ENCODE measurements around the gene CCL4L2.
"Not testable (repeated sequence)": the region's sequence is repeated elsewhere in the genome, so short reads cannot be mapped to it uniquely, and the experiment has no call there.

The CCL4L2 gene

GRCh38 chr17:36210439-36211211 is at the start of gene CCL4L2:
CCL4L2 (plus strand) TSS chr17:36211063.
- not testable (repeated sequence) for DNase-seq (ENCODE audit: low read depth in 2 of 2)

- not testable (repeated sequence) for DNase-seq (ENCODE audit: low read depth in 2 of 2)
Observed at GRCh38 chr17:36168836-36169235, 42.0 kb upstream of the CCL4L2 start.

- DNase-seq (ENCODE audit: low read depth in 2 of 2): not testable (repeated sequence)
Observed at GRCh38 chr17:36176536-36176935, 34.3 kb upstream of the CCL4L2 start, which contains the start of gene TBC1D3B. TBC1D3B (minus strand) TSS chr17:36176636; CDS start chr17:36175050, 1,586 bp downstream.

GRCh38 chr17:36181446-36182175 is 29.3 kb upstream of the CCL4L2 start:
- not testable (repeated sequence) for DNase-seq (ENCODE audit: low read depth in 2 of 2)

- no peak for DNase-seq (ENCODE audit: low read depth in 2 of 2)
Observed at GRCh38 chr17:36182176-36183000, 28.5 kb upstream of the CCL4L2 start.

GRCh38 chr17:36183001-36183971 is 27.6 kb upstream of the CCL4L2 start:
- DNase-seq (ENCODE audit: low read depth in 2 of 2): no peak

GRCh38 chr17:36184023-36184765 is 26.7 kb upstream of the CCL4L2 start:
- DNase-seq (ENCODE audit: low read depth in 2 of 2): no peak

- DNase-seq (ENCODE audit: low read depth in 2 of 2): no peak
Observed at GRCh38 chr17:36185416-36185815, 25.4 kb upstream of the CCL4L2 start.

GRCh38 chr17:36186810-36187763 is 23.8 kb upstream of the CCL4L2 start:
- not testable (repeated sequence) for DNase-seq (ENCODE audit: low read depth in 2 of 2)

- not testable (repeated sequence) for DNase-seq (ENCODE audit: low read depth in 2 of 2)
Observed at GRCh38 chr17:36187943-36188665, 22.8 kb upstream of the CCL4L2 start.

- peak in 1 of 2 donors; percentile 43 for DNase-seq (ENCODE audit: low read depth in 2 of 2)
Observed at GRCh38 chr17:36188891-36189306, 22.0 kb upstream of the CCL4L2 start.

GRCh38 chr17:36189993-36190392 is 20.9 kb upstream of the CCL4L2 start:
- not testable (repeated sequence) for DNase-seq (ENCODE audit: low read depth in 2 of 2)

- DNase-seq (ENCODE audit: low read depth in 2 of 2): not testable (repeated sequence)
Observed at GRCh38 chr17:36190549-36191330, 20.1 kb upstream of the CCL4L2 start.

GRCh38 chr17:36193216-36193775 is 17.6 kb upstream of the CCL4L2 start:
- no peak for DNase-seq (ENCODE audit: low read depth in 2 of 2)

- DNase-seq (ENCODE audit: low read depth in 2 of 2): not testable (repeated sequence)
Observed at GRCh38 chr17:36194147-36194831, 16.6 kb upstream of the CCL4L2 start.

GRCh38 chr17:36194832-36195433 is 15.9 kb upstream of the CCL4L2 start:
- not testable (repeated sequence) for DNase-seq (ENCODE audit: low read depth in 2 of 2)
